ENCODE results near the gene FLNA. TPM values are rescaled to one million over a fixed set of nuclear protein-coding genes. Genes with fewer than 3 reads are reported as not detected.
"Not testable (repeated sequence)": the region's sequence is repeated elsewhere in the genome, so short reads cannot be mapped to it uniquely, and the experiment has no call there.

The FLNA gene
- total and polyA plus RNA-seq, 2 donors (not counting 3 experiments of a cell fraction or from before 2014, with no cell fraction given): 658 to 1,474 TPM

- Histone ChIP-seq H3K27ac (ENCODE audit: insufficient read depth, low read depth, low read length) (no peak overlapping the region), H3K27me3 (ENCODE audit: control insufficient read depth in 2 of 2, insufficient read depth in 2 of 2, low read length in 2 of 2) (no peaks in the 10 kb centered on the region), H3K79me2 (ENCODE audit: control insufficient read depth, insufficient read depth, low read length) (no peaks in the 10 kb centered on the region), H3K9me1 (replicated peaks; ENCODE audit: control insufficient read depth, extremely low read depth, insufficient read depth, low read length) (no peaks in the 10 kb centered on the region), H3K4me1 (ENCODE audit: control insufficient read depth, extremely low read depth, insufficient read depth, low read length) (no peaks in the 10 kb centered on the region), H3K4me2 (ENCODE audit: insufficient read depth, low read length) (no peak overlapping the region), H3K9ac (replicated peaks; ENCODE audit: extremely low read depth, insufficient read depth, low read length) (no peak overlapping the region), H3K9me3 (replicated peaks; ENCODE audit: control insufficient read depth, insufficient read depth, low read length) (no peaks in the 10 kb centered on the region), H2AFZ (ENCODE audit: low read depth, low read length) (no peak overlapping the region), H3K4me3 (replicated peaks in 1 of 3; ENCODE audit: insufficient read depth in 1 of 3, low read depth in 1 of 3, low read length in 3 of 3) (no peak overlapping the region), H4K20me1 (replicated peaks; ENCODE audit: control insufficient read depth, extremely low read depth, insufficient read depth, low read length) (no peaks in the 10 kb centered on the region), H3K36me3 (ENCODE audit: control insufficient read depth in 2 of 2, extremely low read depth in 1 of 2, insufficient read depth in 2 of 2, low read length in 2 of 2) (no peaks in the 10 kb centered on the region)
- BruUV-seq (replicated peaks): no TSS peak
- ChIA-PET CTCF (no interaction called here), POLR2A (no interaction called here)
- DNase-seq (ENCODE audit: low read depth, low spot score): no peak
- dilution Hi-C loops (cut with MboI; ENCODE audit: extremely low pct_ligation_motif_present, low sequenced_read_pairs) (no loop called here), intact Hi-C loops (cut with micrococcal nuclease) (no loop called here)
- FAIRE-seq: no peak
- no peak for TF ChIP-seq GATA2 (IDR thresholded peaks at IDR 0.05; ENCODE audit: insufficient read depth, insufficient read length, low read depth, low read length)
- TF ChIP-seq POLR2A (IDR thresholded peaks at IDR 0.05; ENCODE audit: low read depth, low read length): no peak
- TF ChIP-seq FOS (IDR thresholded peaks at IDR 0.05; ENCODE audit: borderline replicate concordance, insufficient read depth, low read length): no peak
- no peak for TF ChIP-seq MAX (IDR thresholded peaks at IDR 0.05; ENCODE audit: insufficient read depth, insufficient read length)
Measured at GRCh38 chrX:154303476-154303875, 71.0 kb downstream of the FLNA start.

GRCh38 chrX:154302998-154303397 lies 71.4 kb downstream of the FLNA start:
- H3K36me3 ChIP-seq (ENCODE audit: control insufficient read depth in 2 of 2, extremely low read depth in 1 of 2, insufficient read depth in 2 of 2, low read length in 2 of 2); H3K4me3 ChIP-seq (replicated peaks in 1 of 3; ENCODE audit: insufficient read depth in 1 of 3, low read depth in 1 of 3, low read length in 3 of 3); BruUV-seq (replicated peaks); H3K79me2 ChIP-seq (ENCODE audit: control insufficient read depth, insufficient read depth, low read length); H3K9me3 ChIP-seq (replicated peaks; ENCODE audit: control insufficient read depth, insufficient read depth, low read length); CTCF ChIA-PET; H3K4me2 ChIP-seq (ENCODE audit: insufficient read depth, low read length); DNase-seq (ENCODE audit: low read depth, low spot score); H3K27me3 ChIP-seq (ENCODE audit: control insufficient read depth in 2 of 2, insufficient read depth in 2 of 2, low read length in 2 of 2); H2AFZ ChIP-seq (ENCODE audit: low read depth, low read length); H3K4me1 ChIP-seq (ENCODE audit: control insufficient read depth, extremely low read depth, insufficient read depth, low read length); dilution Hi-C loops (cut with MboI; ENCODE audit: extremely low pct_ligation_motif_present, low sequenced_read_pairs); H3K27ac ChIP-seq (ENCODE audit: insufficient read depth, low read depth, low read length); POLR2A ChIA-PET; FAIRE-seq; H3K9me1 ChIP-seq (replicated peaks; ENCODE audit: control insufficient read depth, extremely low read depth, insufficient read depth, low read length); H4K20me1 ChIP-seq (replicated peaks; ENCODE audit: control insufficient read depth, extremely low read depth, insufficient read depth, low read length); intact Hi-C loops (cut with micrococcal nuclease); H3K9ac ChIP-seq (replicated peaks; ENCODE audit: extremely low read depth, insufficient read depth, low read length): not testable (repeated sequence)
